Fibroblast of skin of left biceps (primary cell): ENCODE data around the gene FAM200A.
"Not testable (repeated sequence)": the region's sequence is repeated elsewhere in the genome, so short reads cannot be mapped to it uniquely, and the experiment has no call there.

Experiments
- DNase-seq, 2 experiments: peaks; one replicate each; pipeline ENCODE4 v3.0.0-alpha.2; 2013; ENCODE audit warnings: low read depth in 2 of 2

FAM200A gene

DNA sequence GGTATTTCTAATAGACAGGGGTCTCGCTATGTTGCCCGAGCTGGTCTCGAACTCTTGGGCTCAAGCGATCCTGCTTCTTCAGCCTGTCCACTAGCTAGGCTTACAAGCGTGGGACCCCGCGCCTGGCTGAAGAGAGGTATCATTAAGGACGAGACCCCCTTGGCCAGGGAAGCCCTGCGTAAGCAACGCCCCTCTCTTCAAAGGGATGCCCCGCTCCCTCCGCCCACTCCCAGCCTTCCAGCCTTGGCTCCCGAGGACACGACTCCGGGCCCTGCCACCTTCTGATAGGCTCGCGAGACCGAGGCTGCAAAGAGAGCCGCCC is 47.7 kb downstream of the FAM200A start:
- peak in 1 of 2 experiments; percentile 91 for DNase-seq

- DNase-seq = not testable (repeated sequence)
These were observed 50.7 kb downstream of the FAM200A start for GRCh38 chr7:99501236-99501635.

DNA sequence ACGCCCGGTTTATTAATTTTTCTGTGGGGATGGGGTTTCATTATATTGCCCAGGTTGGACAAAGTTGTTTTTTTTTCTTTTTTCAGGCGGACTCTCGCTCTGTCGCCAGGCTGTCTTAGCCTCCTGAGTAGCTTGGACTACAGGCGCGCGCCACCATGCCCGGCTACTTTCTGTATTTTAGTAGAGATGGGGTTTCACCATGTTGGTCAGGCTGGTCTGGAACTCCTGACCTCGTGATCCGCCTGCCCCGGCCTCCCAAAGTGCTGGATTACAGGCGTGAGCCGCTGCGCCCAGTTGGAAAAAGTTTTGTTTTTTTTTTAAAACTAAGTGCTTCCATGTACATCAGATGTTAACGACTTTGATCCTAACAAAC is 51.3 kb downstream of the FAM200A start:
- no peak for DNase-seq

- DNase-seq = peak; percentile 71 to 77
These were observed 51.9 kb downstream of the FAM200A start, which contains the start of gene ZNF394 for GRCh38 chr7:99499721-99500636. Gene ZNF394, minus strand, starts transcription at chr7:99500281. Its CDS starts 188 bp downstream, at chr7:99500093.

DNA sequence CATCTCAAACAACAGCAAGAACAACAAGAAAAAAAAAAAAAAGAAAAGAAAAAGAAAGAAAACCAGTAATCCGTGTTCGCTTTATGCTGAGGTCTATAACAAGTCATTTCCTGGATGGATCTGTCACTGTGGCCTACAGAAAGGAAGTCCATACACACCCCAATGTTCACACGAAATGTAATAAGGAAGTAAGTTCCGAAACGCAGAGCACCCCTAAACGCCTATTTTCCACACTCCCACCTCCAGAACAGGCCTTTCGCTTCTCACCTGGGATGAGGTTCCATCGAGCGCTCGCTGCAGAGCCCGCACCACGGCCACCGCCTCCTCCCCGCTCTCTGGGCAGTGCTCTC is 52.6 kb downstream of the FAM200A start:
- DNase-seq = no peak

DNA sequence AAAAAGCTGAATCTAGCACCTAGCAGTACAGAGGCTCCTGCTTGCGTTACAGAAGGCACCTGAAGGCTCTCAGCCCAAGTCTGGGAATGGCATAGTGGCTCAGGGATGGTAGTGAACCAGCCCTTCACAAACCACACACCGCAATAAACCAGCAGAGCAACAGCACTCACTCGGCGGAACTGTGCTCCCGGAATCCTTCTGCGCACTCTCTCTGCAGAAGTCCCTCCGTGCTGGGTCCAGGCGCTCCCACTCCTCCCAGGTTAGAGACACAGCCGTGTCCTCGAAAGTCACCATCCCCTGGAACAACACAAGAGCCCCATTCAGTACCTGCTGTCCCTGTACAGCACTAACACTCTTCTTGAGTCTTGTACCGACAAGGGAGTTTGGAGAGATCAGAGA is 53.4 kb downstream of the FAM200A start:
- DNase-seq = no peak

DNA sequence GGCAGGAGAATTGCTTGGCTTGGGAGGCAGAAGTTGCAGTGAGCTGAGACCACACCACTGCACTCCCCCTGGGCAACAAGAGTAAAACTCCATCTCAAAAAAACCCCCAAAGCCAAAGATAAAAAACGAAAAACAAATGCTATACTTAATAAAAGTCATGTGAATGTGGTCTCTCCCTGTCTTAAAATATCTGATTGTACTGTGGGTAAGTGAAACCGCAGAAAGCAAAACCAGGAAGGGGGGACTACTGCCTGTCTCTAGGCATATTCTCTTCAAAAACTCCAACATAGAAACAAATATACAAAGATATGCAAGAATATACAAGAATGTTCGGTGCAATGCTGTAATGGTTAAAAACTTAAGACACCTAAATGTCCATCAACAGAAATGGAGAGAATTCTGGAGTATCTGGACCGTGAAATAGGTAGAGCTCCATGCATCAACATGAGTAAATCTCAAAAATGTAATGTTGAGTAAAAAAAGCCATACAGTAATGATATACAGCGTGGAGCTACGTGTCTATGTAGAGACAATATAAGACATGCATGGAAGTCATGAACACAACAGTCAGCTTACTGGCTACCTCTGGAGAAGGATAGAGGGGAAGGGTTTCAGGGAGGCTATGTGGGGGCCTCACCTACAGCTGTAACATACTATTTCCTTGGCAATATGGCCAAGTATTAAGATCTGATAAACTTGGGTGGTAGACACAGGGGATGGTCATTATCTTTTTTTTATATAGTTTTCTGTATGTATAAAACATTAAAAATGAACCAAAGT is 54.0 kb downstream of the FAM200A start:
- DNase-seq = no peak
